Stomach smooth muscle (tissue), 2 donors: ENCODE results near the gene MNX1.

ENCODE experiments used
- H3K27ac ChIP-seq: one replicate; pipeline ENCODE4 v1.7.0; 2013; ENCODE audit warnings: mild to moderate bottlenecking, low read length, inconsistent platforms
- H3K27me3 ChIP-seq, 2 donors: one replicate each; pipeline ENCODE4 v1.7.0; 2013; ENCODE audit warnings: low read length in 2 of 2; ENCODE audit not compliant: insufficient read depth in 2 of 2, control insufficient read depth in 1 of 2
- H3K36me3 ChIP-seq, 2 donors: one replicate each; pipeline ENCODE4 v1.7.0; 2013; ENCODE audit warnings: low read length in 2 of 2; ENCODE audit not compliant: control insufficient read depth in 2 of 2, insufficient read depth in 2 of 2
- H3K4me1 ChIP-seq: one replicate; pipeline ENCODE4 v1.7.0; 2013; ENCODE audit warnings: low read length; ENCODE audit not compliant: control insufficient read depth, insufficient read depth
- H3K4me3 ChIP-seq, 2 donors: one replicate each; pipeline ENCODE4 v1.7.0; 2013; ENCODE audit warnings: low read length in 2 of 2
- H3K9ac ChIP-seq, 2 donors: one replicate each; pipeline ENCODE4 v1.7.0; 2013; ENCODE audit warnings: low read length in 2 of 2, mild to moderate bottlenecking in 1 of 2
- H3K9me3 ChIP-seq, 2 donors: one replicate each; pipeline ENCODE4 v1.7.0; 2013; ENCODE audit warnings: low read length in 2 of 2; ENCODE audit not compliant: control insufficient read depth in 2 of 2
- donor health status: healthy.
- donor health status: Pancreatic carcinoma.

Gene MNX1

DNA sequence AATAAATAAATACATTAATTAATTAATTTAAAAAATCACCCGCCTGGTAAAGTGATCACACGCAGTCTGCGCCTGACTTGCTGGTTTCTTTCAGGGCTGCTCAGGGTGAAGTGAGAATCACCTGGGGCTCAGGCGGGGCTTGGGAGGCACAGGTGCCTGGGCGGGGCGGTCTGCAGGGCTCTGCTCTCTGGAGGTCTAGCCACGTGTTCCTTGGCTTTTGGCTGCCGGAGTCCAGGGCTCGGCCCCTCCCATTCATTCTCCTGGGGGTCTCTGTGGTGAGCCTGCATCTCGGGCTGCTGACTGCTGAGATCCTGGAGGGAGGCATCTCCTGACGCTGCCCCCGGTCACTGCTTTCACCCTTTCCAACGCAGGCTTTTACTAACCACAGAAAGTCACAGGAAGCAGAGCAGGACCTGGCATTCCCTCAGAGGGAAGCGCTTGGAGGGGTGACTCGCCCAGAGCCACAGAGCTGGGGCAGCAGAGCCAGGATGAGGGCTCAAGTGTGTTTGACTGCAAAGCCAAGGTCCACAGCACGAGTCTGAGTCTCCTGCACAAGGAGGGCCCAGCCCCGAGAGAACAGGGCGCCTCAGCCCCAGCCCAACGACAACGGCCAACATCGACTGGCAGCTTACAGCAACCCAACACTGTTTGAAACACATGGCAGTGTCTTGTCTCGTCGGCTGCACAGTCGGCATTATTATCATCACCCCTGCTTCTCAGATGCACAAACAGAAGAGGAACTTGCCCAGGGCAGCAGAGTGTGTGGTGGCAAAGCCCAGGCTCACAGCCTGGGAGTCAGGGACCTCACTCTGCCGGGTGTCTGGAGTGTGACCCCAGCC lies 22.4 kb upstream of the MNX1 start:
- no peaks in the 10 kb centered on the region for H3K4me1 ChIP-seq
- H3K9ac ChIP-seq, result no peak overlapping the region
- H3K9me3 ChIP-seq, result peaks cover 4 to 14% of the 10 kb centered on the region in 2 donors
- no peak overlapping the region for H3K4me3 ChIP-seq
- H3K27me3 ChIP-seq, result peaks cover 18 to 28% of the 10 kb centered on the region in 2 donors
- no peaks in the 10 kb centered on the region for H3K36me3 ChIP-seq
- no peak overlapping the region for H3K27ac ChIP-seq

DNA sequence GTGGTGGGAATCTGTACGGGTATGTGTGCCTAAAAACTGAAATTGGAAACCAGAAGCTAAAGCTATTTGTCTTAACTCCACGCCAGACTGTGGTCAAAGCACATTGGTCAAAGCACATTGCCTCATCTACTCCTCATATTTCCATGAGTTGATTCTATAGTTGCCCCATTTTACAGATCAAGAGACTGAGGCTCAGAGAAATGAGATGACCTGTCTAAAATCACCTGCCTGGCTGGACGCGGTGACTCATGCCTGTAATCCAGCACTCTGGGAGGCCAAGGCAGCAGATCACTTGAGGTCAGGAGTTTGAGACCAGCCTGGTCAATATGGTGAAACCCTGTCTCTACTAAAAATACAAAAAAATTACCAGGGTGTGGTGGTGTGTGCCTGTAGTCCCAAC lies 21.7 kb upstream of the MNX1 start:
- H3K27ac ChIP-seq, result no peak overlapping the region
- peaks cover 0 to 14% of the 10 kb centered on the region in 2 donors for H3K9me3 ChIP-seq
- no peak overlapping the region for H3K4me3 ChIP-seq
- peaks cover 23 to 31% of the 10 kb centered on the region in 2 donors for H3K27me3 ChIP-seq
- H3K9ac ChIP-seq, result no peak overlapping the region
- no peaks in the 10 kb centered on the region for H3K4me1 ChIP-seq
- H3K36me3 ChIP-seq, result no peaks in the 10 kb centered on the region

DNA sequence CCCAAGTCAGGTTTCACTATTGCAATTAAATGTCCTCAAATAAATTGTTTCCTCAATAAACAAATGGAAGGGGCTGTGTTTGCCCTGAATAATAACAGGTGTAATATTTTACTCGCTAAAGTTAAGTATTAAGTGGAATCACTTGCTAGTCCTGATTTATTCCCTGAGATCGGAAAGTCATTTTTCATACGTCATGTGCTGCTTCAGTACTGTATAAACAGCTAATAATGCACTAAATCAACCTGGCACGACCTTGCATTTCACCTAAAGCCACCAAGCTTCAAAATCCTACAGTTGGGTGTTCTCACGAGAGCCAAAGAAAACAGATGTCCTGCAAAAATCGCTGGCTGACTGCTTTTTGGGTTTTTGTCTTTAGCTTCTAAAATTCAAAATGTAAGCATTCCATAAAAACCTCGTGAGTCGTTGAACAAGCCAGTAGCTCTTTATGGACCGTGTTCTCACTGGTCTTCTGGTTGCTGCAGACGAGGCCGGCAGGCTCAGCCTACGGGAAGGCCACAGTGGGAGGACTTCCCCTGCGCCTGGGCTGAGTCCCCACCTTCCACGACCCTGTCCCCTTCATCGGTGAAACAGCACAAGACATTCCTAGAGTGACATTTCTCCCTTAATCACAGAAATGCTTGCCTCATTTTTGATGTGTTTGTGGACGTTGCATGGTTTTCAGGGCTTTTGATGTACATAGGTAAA lies 17.9 kb upstream of the MNX1 start:
- Histone ChIP-seq H3K9ac (no peak overlapping the region), H3K9me3 (peaks cover 3 to 6% of the 10 kb centered on the region in 2 donors), H3K4me3 (no peak overlapping the region), H3K4me1 (no peaks in the 10 kb centered on the region), H3K36me3 (no peaks in the 10 kb centered on the region), H3K27me3 (peaks cover 28 to 40% of the 10 kb centered on the region in 2 donors), H3K27ac (no peak overlapping the region)

DNA sequence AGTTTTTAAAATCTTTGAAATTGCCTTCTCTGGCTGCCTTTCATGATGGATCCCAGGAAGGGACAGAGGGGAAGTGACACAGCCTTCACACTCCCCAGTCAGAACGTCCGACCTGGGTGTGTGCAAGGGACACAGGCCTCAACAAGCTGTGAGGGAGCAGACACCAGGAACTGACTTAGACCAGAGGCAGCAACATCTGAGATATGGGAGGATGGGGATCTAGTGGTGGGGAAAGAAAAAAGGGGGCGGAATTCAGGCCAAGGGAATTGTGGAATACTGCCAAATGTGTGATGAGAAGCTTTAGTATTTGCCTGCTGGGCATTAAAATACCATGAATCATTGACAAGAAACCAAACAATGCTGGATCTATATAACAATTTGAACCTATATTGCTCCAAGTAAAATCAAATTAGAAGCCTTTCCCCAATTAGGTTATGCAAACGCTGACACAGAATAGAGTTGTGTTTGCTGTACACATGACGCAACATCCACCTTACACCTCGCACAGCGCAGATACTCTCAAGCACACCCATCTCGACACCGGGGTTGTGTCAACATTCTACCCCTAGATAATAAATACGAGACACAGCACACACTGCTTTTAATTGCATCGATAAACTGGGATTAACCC lies 17.2 kb upstream of the MNX1 start:
- Histone ChIP-seq H3K27me3 (peaks cover 31 to 41% of the 10 kb centered on the region in 2 donors), H3K27ac (no peak overlapping the region), H3K4me1 (no peaks in the 10 kb centered on the region), H3K9me3 (peaks cover 3 to 6% of the 10 kb centered on the region in 2 donors), H3K36me3 (no peaks in the 10 kb centered on the region), H3K9ac (no peak overlapping the region), H3K4me3 (no peak overlapping the region)

DNA sequence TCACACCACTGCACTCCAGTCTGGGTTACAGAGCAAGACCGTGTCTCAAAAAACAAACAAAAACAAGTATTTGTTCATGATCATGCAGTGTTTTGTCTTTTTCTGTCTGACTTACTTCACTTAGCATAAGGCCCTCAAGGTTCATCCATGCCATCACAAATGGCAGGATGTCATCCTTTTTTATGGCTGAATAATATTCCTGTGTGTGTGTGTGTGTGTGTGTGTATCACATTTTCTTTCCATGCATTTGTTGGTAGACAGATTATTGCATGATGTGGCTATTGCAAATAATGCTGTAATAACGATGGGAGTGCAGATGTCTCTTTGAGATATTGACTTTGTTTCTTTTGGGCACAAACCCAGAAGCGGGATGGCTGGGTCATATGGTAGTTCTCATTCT lies 14.3 kb upstream of the MNX1 start:
- Histone ChIP-seq H3K27me3 (peaks cover 45 to 63% of the 10 kb centered on the region in 2 donors), H3K4me1 (peaks cover 17% of the 10 kb centered on the region), H3K36me3 (no peaks in the 10 kb centered on the region), H3K9ac (no peak overlapping the region), H3K4me3 (no peak overlapping the region), H3K9me3 (peaks cover 3 to 6% of the 10 kb centered on the region in 2 donors), H3K27ac (no peak overlapping the region)

DNA sequence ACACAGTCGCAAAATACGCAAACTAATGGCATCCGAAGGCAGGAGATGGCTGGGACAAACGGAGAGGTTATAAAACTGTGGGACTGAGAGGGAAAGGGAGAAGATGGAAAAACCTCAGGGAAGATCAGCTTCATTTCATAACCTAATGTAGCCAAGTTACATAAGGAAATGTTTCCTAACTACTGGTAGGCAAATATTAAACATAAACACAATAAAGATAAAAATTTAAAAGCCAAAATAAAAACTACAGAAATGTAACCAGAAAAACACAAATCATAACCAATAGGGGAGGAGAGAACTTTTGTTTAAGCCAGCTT lies 13.1 kb upstream of the MNX1 start:
- peaks cover 52 to 69% of the 10 kb centered on the region in 2 donors for H3K27me3 ChIP-seq
- H3K9me3 ChIP-seq, result peaks cover 3 to 4% of the 10 kb centered on the region in 2 donors
- no peak overlapping the region for H3K27ac ChIP-seq
- peaks cover 22% of the 10 kb centered on the region for H3K4me1 ChIP-seq
- H3K4me3 ChIP-seq, result no peak overlapping the region
- H3K9ac ChIP-seq, result no peak overlapping the region
- no peaks in the 10 kb centered on the region for H3K36me3 ChIP-seq

DNA sequence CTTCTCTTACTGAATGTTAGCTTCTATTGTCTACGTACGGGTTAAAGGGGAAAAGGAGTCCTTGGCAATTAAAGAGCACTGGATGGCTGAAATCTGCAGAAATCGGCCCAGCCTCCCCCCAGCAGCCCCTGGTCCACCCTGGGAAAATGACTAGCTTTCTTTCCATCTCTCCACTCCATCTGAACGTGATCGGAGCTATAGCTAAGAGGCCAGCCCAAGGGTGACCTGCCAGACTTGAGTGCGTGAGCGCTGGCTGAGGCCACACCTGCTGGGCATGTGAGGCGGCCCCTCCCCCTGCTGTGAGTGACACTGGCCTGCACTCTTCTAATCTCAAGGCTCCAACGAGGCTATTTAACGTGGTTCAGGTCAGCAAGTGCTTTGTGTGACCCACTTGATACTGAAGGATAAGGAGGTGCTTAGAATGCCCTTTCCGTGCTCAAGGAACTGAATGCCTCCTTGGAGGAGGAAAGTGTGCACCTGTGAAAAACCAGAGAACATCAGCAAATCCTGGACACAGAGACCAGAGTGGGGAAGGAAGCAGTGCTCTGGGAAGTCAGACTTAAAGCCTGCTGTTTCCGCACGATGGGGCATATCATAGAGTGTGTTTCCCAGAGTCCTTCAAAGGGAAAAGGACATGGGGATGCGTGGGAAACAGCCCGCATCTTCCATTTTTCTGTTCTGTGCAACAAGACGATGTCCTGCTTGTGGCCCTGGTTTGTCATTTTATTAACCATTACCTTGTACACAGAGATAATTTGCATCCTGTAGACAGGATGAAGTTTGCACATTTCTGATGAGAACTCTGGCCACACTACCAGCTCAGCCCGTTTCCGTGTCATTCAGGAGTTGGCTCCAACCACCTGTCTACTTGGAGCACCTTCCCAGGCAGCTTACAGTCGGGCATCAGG lies 12.5 kb upstream of the MNX1 start:
- peaks cover 50 to 70% of the 10 kb centered on the region in 2 donors for H3K27me3 ChIP-seq
- peaks cover 3 to 4% of the 10 kb centered on the region in 2 donors for H3K9me3 ChIP-seq
- H3K9ac ChIP-seq, result no peak overlapping the region
- no peak overlapping the region for H3K4me3 ChIP-seq
- no peaks in the 10 kb centered on the region for H3K36me3 ChIP-seq
- peaks cover 22% of the 10 kb centered on the region for H3K4me1 ChIP-seq
- H3K27ac ChIP-seq, result no peak overlapping the region

DNA sequence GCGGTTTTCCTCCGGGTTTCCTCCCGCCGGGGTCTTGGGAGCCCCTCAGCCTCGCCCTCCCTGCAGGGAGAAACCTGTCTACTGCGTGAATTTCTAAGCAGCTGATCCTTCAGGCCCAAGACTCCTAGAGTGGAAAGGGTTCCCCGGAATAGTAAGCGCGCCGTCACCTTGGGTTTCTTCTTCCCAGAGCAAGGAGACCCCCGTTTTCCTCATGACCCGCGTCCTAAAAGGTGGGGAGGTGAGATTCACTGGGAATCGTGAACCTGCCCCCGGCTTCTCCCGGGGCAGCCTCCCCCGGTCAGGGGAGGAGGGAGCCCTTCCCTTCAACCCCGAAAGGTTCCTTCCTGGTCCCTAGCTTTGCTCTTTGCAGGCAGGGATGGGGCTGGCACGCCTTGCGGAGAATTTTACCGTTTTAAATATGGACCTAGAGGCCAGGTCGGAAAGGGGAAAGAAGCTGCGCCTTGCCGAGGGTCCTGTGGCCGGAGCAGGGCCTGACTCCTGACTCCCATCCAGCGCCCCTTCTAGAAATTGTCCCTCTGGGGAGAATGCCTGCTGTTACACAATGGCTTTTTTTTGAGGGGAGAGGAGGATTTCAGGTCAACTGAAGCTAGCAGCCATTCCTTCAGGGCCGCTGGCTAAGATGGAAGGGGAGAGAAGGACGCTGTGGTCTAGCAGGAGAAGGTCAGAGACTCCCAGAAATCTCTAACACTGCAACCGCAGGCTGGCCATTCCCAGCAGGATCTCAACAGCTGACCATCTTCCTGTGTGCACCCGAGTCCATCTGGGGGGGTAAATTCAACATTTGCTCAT lies 11.6 kb upstream of the MNX1 start:
- Histone ChIP-seq H3K4me1 (peaks cover 22% of the 10 kb centered on the region), H3K9ac (no peak overlapping the region), H3K27me3 (peaks cover 50 to 76% of the 10 kb centered on the region in 2 donors), H3K9me3 (peaks cover 3 to 4% of the 10 kb centered on the region in 2 donors), H3K36me3 (no peaks in the 10 kb centered on the region), H3K4me3 (no peak overlapping the region), H3K27ac (no peak overlapping the region)

DNA sequence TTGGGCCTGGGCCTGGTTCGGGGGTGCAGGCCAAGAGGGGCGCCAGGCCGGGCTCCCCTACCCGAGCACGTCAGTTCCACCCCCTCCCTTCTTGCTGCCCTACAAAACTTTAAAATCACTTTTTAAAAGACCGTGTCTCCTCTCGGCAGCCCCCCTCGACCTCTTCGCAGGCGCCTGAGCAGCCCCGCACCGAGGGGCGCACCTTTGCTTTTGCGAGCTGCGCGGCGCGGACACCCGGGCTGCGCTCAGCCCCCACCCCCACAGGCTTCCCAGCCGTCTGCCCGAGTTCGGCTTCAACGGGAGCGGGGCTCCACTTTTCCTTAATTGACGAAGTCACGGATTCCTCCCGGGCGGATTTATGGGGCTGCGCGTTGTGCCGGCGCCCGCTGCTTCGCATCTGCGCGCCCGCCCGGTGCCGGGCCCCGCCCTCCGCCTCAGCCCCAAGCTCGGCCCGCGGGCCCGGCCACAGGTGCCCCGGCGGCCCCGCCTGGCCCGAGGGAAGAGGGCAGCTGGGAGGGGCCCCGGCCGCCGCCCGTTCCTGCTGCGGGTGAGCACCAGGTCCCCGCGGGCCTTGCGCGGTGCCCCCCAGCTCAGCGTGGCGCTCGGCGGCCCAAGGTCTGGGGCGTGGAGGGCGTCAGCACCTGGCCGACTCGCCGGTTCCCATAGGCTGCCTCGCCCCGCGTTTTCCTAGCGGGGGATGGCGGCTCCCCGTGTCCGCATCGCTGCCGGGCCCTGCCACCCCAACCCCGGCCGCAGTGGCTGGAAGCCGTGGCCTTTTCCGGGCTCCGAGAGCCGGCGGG lies 10.8 kb upstream of the MNX1 start:
- Histone ChIP-seq H3K27me3 (peaks cover 58 to 84% of the 10 kb centered on the region in 2 donors), H3K4me1 (peaks cover 24% of the 10 kb centered on the region), H3K27ac (no peak overlapping the region), H3K36me3 (no peaks in the 10 kb centered on the region), H3K9me3 (peaks cover 3 to 4% of the 10 kb centered on the region in 2 donors), H3K9ac (no peak overlapping the region), H3K4me3 (peak overlapping the region; percentile 40 to 52)
